ENCODE results near the gene JUNB. TPM values are rescaled to one million over a fixed set of nuclear protein-coding genes. Genes with fewer than 3 reads are reported as not detected.

Gene JUNB
- total and polyA plus RNA-seq, 2 experiments from 2014 or later = 37.2 to 103 TPM

GRCh38 chr19:12821761-12822160 is 30.5 kb downstream of the JUNB start:
- DNase-seq (ENCODE audit: low read depth in 1 of 2, low spot score in 1 of 2) = no peak
- no peak for TF ChIP-seq CTCF (IDR thresholded peaks at IDR 0.05; ENCODE audit: low read depth, low read length)
- H3K27me3 ChIP-seq = no peaks in the 10 kb centered on the region
- no peak overlapping the region for H3K4me3 ChIP-seq
- no peaks in the 10 kb centered on the region for H3K36me3 ChIP-seq
- H3K27ac ChIP-seq = no peak overlapping the region
- no peaks in the 10 kb centered on the region for H3K9me3 ChIP-seq (ENCODE audit: low read depth)
- H3K4me1 ChIP-seq (ENCODE audit: low read depth) = no peaks in the 10 kb centered on the region

- Histone ChIP-seq H3K4me3 (no peak overlapping the region), H3K4me1 (ENCODE audit: low read depth) (no peaks in the 10 kb centered on the region), H3K36me3 (no peaks in the 10 kb centered on the region), H3K27ac (no peak overlapping the region), H3K27me3 (peaks cover 1% of the 10 kb centered on the region), H3K9me3 (ENCODE audit: low read depth) (no peaks in the 10 kb centered on the region)
- peak; percentile 73 to 76 for DNase-seq (ENCODE audit: low read depth in 1 of 2, low spot score in 1 of 2)
- TF ChIP-seq CTCF (IDR thresholded peaks at IDR 0.05; ENCODE audit: low read depth, low read length) = peak; percentile 42
These were observed 34.2 kb downstream of the JUNB start for GRCh38 chr19:12825254-12826131.

- no peak overlapping the region for H3K27ac ChIP-seq
- no peaks in the 10 kb centered on the region for H3K4me1 ChIP-seq (ENCODE audit: low read depth)
- peak; percentile 49 to 73 for DNase-seq (ENCODE audit: low read depth in 1 of 2, low spot score in 1 of 2)
- no peak for TF ChIP-seq CTCF (IDR thresholded peaks at IDR 0.05; ENCODE audit: low read depth, low read length)
- no peaks in the 10 kb centered on the region for H3K36me3 ChIP-seq
- no peak overlapping the region for H3K4me3 ChIP-seq
- no peaks in the 10 kb centered on the region for H3K9me3 ChIP-seq (ENCODE audit: low read depth)
- H3K27me3 ChIP-seq = peaks cover 10% of the 10 kb centered on the region
These were observed 37.2 kb downstream of the JUNB start for GRCh38 chr19:12828494-12828893.

- H3K9me3 ChIP-seq (ENCODE audit: low read depth) = no peaks in the 10 kb centered on the region
- H3K36me3 ChIP-seq = no peaks in the 10 kb centered on the region
- H3K4me3 ChIP-seq = peak overlapping the region; percentile 53
- DNase-seq (ENCODE audit: low read depth in 1 of 2, low spot score in 1 of 2) = no peak
- peaks cover 39% of the 10 kb centered on the region for H3K27me3 ChIP-seq
- H3K4me1 ChIP-seq (ENCODE audit: low read depth) = no peaks in the 10 kb centered on the region
- no peak for TF ChIP-seq CTCF (IDR thresholded peaks at IDR 0.05; ENCODE audit: low read depth, low read length)
- no peak overlapping the region for H3K27ac ChIP-seq
These were observed 42.1 kb downstream of the JUNB start for GRCh38 chr19:12833418-12833737.

GRCh38 chr19:12833738-12834565 is 42.7 kb downstream of the JUNB start:
- TF ChIP-seq CTCF (IDR thresholded peaks at IDR 0.05; ENCODE audit: low read depth, low read length) = no peak
- peaks cover 45% of the 10 kb centered on the region for H3K27me3 ChIP-seq
- no peak overlapping the region for H3K27ac ChIP-seq
- H3K4me3 ChIP-seq = peak overlapping the region; percentile 53
- no peaks in the 10 kb centered on the region for H3K9me3 ChIP-seq (ENCODE audit: low read depth)
- DNase-seq (ENCODE audit: low read depth in 1 of 2, low spot score in 1 of 2) = peak; percentile 18 to 73
- no peaks in the 10 kb centered on the region for H3K36me3 ChIP-seq
- no peaks in the 10 kb centered on the region for H3K4me1 ChIP-seq (ENCODE audit: low read depth)
